WI38 (cell line): ENCODE data around the gene PDIA6.

Experiments
- H3K4me3 ChIP-seq: 2 replicates; pipeline ENCODE4 v1.5.1; 2011; ENCODE audit warnings: low read depth, mild to moderate bottlenecking, control low read depth, low read length
- CTCF ChIP-seq: IDR thresholded peaks from 2 replicates; pipeline ENCODE4 v1.5.1; 2012; ENCODE audit warnings: low read depth, mild to moderate bottlenecking, control low read depth, low read length

PDIA6 gene

GRCh38 chr2:10812362-10813162 is at the start of gene PDIA6:
Gene PDIA6 (minus strand): TSS chr2:10812785. CDS start chr2:10812696, 89 bp downstream.
- peak within 1 kb of the TSS; percentile 77 for H3K4me3 ChIP-seq
- no peak for TF ChIP-seq CTCF

- TF ChIP-seq CTCF, result no peak
- no peak overlapping the region for H3K4me3 ChIP-seq
These were observed 49.7 kb upstream of the PDIA6 start for GRCh38 chr2:10862330-10862729.

GRCh38 chr2:10861765-10862164 is 49.2 kb upstream of the PDIA6 start:
- no peak for TF ChIP-seq CTCF
- H3K4me3 ChIP-seq, result no peak overlapping the region

- no peak for TF ChIP-seq CTCF
- no peak overlapping the region for H3K4me3 ChIP-seq
These were observed 48.3 kb upstream of the PDIA6 start for GRCh38 chr2:10860814-10861325.

- no peak for TF ChIP-seq CTCF
- no peak overlapping the region for H3K4me3 ChIP-seq
These were observed 47.7 kb upstream of the PDIA6 start for GRCh38 chr2:10860081-10860813.

GRCh38 chr2:10859278-10859677 is 46.7 kb upstream of the PDIA6 start:
- TF ChIP-seq CTCF, result no peak
- H3K4me3 ChIP-seq, result no peak overlapping the region

- H3K4me3 ChIP-seq, result no peak overlapping the region
These were observed 36.0 kb upstream of the PDIA6 start for GRCh38 chr2:10848541-10848940.

More at GRCh38 chr2:10848541-10848940, 36.0 kb upstream of the PDIA6 start:
- no peak for TF ChIP-seq CTCF
